GM18499 (cell line): ENCODE measurements around the gene RFPL4A.

Source experiments
- ATAC-seq: cut with Tn5 transposase; IDR thresholded peaks from one replicate; pipeline ENCODE4 v1.9.1; 2021; ENCODE audit warnings: moderate number of reproducible peaks; ENCODE audit not compliant: insufficient read depth, unreplicated experiment

Gene RFPL4A

DNA sequence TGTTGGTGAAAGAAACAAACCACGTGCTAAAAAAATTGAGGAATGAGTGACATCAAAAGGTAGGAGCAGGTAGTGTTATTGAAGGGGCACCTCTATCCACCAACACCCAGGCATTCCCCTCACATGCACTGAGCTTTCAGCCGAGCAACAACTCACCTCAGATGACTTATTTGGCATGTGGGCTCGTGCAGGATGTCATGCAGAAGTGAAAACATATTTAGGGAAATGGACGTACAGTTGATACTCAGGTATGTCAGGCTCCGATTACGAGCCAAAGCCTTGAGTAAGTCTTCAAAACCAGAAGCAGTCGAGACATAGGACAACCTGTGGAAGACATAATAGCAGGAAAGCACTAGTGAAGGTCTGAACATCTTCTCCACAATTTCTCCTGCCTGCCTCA, 42.5 kb downstream of the RFPL4A start:
- ATAC-seq = no peak

DNA sequence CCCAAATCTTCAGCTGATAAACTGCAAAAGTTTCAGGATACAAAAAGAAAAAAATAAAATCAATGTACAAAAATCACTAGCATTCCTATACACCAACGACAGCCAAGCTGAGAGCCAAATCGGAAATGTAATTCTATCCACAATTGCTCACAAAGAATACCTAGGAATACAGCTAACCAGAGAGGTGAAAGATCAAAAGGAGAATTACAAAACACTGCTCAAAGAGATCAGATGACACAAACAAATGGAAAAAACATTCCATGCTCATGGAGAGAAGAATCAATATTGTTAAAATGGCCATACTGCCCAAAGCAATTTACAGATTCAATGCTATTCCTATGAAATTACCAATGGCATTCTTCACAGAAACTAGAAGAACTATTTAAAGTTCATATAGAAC, 43.4 kb downstream of the RFPL4A start:
- ATAC-seq = no peak

- ATAC-seq = no peak
These were observed 50.6 kb downstream of the RFPL4A start for GRCh38 chr19:55809381-55810058.

DNA sequence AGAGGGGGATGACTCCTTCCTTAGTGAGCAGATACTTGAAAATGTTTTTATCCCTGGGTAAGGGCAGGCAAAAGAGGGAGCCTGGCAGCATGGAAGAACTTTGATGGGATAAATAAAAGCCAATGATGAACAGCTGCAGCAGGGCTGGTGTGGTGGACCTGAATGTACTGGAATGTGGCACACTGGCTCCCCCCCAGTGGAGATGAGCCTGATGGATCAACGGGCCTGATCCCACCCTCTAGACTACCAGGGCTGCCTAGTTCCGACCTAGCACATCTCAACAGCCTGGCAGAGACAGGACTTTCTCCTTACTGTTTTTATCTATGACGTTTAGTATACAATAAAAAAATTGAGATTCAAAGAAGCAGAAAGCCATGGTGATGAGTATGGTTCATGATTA, 52.4 kb downstream of the RFPL4A start:
- no peak for ATAC-seq

GRCh38 chr19:55812449-55812848, 53.6 kb downstream of the RFPL4A start:
- no peak for ATAC-seq
